Kasumi-1 (cell line): Measurements from ENCODE around the gene ELL.
"Not testable (repeated sequence)": the region's sequence is repeated elsewhere in the genome, so short reads cannot be mapped to it uniquely, and the experiment has no call there.

ENCODE experiments used
- DNase-seq, 2 experiments: peaks; one replicate each; lab custom pipeline; 2025; lab: John Stamatoyannopoulos, UW

ELL gene

GRCh38 chr19:18421371-18421959 lies 100.4 kb downstream of the ELL start:
- DNase-seq, result no peak

- DNase-seq, result no peak
Observed at GRCh38 chr19:18420930-18421329, 100.9 kb downstream of the ELL start.

GRCh38 chr19:18419699-18420460 lies 102.0 kb downstream of the ELL start:
- DNase-seq, result no peak

GRCh38 chr19:18419195-18419698 lies 102.6 kb downstream of the ELL start, which contains the start of gene SSBP4:
SSBP4 (plus strand) TSS chr19:18419398; CDS start chr19:18419649, 251 bp downstream.
- peak; percentile 56 to 73 for DNase-seq

- peak; percentile 49 to 62 for DNase-seq
Observed at GRCh38 chr19:18418483-18419194, 103.2 kb downstream of the ELL start.

- no peak for DNase-seq
Observed at GRCh38 chr19:18418029-18418482, 103.8 kb downstream of the ELL start.

- DNase-seq, result peak; percentile 79 to 84
Observed at GRCh38 chr19:18417250-18418028, 104.4 kb downstream of the ELL start.

- peak; percentile 91 to 92 for DNase-seq
Observed at GRCh38 chr19:18416778-18417249, 105.1 kb downstream of the ELL start.

- peak; percentile 96 to 98 for DNase-seq
Observed at GRCh38 chr19:18415178-18415867, 106.5 kb downstream of the ELL start.

- peak; percentile 23 to 42 for DNase-seq
Observed at GRCh38 chr19:18414504-18415177, 107.2 kb downstream of the ELL start.

GRCh38 chr19:18412610-18413239 lies 109.1 kb downstream of the ELL start:
- DNase-seq, result no peak

- DNase-seq, result peak; percentile 46 to 63
Observed at GRCh38 chr19:18408053-18408476, 113.8 kb downstream of the ELL start.

GRCh38 chr19:18406749-18407148 lies 115.1 kb downstream of the ELL start:
- DNase-seq, result no peak

- not testable (repeated sequence) for DNase-seq
Observed at GRCh38 chr19:18405754-18406153, 116.1 kb downstream of the ELL start.

- not testable (repeated sequence) for DNase-seq
Observed at GRCh38 chr19:18402455-18403248, 119.2 kb downstream of the ELL start.

- DNase-seq, result peak; percentile 99
Observed at GRCh38 chr19:18401580-18402112, 120.2 kb downstream of the ELL start.

GRCh38 chr19:18399008-18399407 lies 122.9 kb downstream of the ELL start:
- no peak for DNase-seq
